AG04449 (cell line): ENCODE data around the gene TBL1X.

ENCODE experiments used
- CTCF ChIA-PET: fragments of 350-600 bp; formaldehyde crosslinking; extraction: SDS; loops from one replicate; lab custom pipeline; 2021; ENCODE audit warnings: antibody characterized with exemption; lab: Yijun Ruan, JAX
- POLR2A ChIA-PET: fragments of 400-600, 350-600 bp; formaldehyde crosslinking; extraction: SDS; loops from one replicate; lab custom pipeline; 2020; ENCODE audit warnings: antibody characterized with exemption, inconsistent platforms; lab: Yijun Ruan, JAX
- DNase-seq: peaks from one replicate; pipeline ENCODE4 v3.0.0-alpha.2; 2010; ENCODE audit warnings: low read depth, low spot score
- H3K4me3 ChIP-seq: 2 replicates; pipeline ENCODE4 v1.5.1; 2011; ENCODE audit warnings: low read depth, mild to moderate bottlenecking, control low read depth, low read length
- TF ChIP-seq, protein P1 (sequence below): IDR thresholded peaks from one replicate; pipeline ENCODE4 v1.5.1; 2011; ENCODE audit warnings: mild to moderate bottlenecking, moderate library complexity, low read length, control low read depth, inconsistent platforms; ENCODE audit not compliant: insufficient read depth; ENCODE audit errors: missing control alignments

The TBL1X gene

DNA sequence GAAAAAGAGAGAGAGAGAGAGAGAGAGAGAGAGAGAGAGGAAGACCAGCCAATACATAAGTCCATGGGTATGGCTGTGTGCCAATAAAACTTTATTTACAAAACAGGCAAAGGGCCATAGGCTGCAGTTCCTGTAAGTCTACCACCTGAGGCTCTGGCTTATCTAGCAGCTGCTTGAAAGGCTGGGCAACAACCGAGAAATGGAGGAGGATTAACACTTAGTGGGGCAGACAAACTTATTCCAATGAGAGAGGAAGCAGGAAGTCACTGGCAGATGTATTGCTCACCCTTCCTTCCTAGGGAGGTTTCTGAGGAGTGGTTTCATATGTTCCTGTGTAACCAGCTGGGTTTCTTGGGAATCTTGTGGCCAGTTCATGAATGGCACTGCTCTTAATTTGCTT is 305.5 kb downstream of the TBL1X start:
- ChIA-PET CTCF (no interaction called here), POLR2A (no interaction called here)
- no peak for DNase-seq
- TF ChIP-seq, protein P1, sequence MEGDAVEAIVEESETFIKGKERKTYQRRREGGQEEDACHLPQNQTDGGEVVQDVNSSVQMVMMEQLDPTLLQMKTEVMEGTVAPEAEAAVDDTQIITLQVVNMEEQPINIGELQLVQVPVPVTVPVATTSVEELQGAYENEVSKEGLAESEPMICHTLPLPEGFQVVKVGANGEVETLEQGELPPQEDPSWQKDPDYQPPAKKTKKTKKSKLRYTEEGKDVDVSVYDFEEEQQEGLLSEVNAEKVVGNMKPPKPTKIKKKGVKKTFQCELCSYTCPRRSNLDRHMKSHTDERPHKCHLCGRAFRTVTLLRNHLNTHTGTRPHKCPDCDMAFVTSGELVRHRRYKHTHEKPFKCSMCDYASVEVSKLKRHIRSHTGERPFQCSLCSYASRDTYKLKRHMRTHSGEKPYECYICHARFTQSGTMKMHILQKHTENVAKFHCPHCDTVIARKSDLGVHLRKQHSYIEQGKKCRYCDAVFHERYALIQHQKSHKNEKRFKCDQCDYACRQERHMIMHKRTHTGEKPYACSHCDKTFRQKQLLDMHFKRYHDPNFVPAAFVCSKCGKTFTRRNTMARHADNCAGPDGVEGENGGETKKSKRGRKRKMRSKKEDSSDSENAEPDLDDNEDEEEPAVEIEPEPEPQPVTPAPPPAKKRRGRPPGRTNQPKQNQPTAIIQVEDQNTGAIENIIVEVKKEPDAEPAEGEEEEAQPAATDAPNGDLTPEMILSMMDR = no peak
- no peak overlapping the region for H3K4me3 ChIP-seq

DNA sequence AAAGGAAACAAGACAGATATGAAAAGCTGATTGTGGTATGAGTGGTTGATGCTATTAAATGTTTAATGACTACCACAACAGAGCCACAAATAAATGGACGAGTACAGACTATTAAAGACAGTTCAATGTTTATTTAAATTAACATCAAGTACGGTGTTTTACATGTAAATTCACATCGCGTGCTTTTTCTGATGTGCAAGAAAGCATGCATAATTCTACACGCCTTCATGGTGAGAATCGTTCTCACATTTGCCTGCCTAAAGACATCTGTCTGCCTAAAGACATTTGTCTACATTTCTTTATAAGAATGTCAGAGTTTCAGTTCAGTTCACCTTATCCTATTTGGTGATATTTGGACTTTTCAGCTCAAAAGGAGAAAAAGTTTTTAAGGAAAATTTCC is 308.1 kb downstream of the TBL1X start:
- ChIA-PET CTCF (no interaction called here), POLR2A (no interaction called here)

DNA sequence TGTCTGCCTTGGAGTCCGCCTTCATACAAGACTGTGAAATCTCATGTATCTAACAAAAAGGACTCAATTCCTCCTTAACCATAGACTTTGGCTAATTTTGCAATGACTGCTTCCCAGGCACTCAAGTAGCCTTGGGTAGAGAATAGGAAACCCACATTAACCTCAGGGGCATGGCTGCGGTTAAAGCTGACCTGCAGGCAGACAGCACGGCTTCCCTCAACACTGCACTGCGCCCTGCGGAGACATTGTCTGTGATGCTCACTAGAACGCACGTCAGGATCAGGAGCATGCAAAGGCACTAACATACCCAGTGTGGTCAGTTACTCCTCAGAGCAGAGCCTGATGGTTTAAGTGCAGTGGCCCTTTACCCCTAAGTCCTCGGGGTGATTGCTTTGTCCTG is 311.1 kb downstream of the TBL1X start:
- POLR2A ChIA-PET = no interaction called here
- DNase-seq = no peak
- H3K4me3 ChIP-seq = no peak overlapping the region
- TF ChIP-seq, protein P1 = no peak
- CTCF ChIA-PET = no interaction called here

More for the DNA sequence above, 308.1 kb downstream of the TBL1X start:
- H3K4me3 ChIP-seq = no peak overlapping the region
- TF ChIP-seq, protein P1 = no peak
- no peak for DNase-seq

DNA sequence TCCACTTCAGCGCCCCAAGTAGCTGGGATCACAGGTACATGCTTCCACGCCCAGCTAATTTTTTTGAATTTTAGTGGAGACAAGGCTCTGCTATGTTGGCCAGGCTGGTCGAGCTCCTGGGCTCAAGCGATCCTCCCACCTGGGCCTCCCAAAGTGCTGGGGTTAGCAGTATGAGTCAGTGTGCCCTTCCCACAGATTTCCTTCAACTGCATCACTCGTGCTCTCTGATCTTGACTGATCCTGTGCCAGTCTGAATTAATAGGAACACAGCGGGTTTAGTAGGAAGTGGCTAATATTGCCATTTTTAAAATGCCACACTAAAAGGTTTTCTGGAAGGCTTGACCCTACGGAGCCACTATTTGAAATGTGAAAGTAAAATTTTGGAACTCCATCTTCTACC is 317.1 kb downstream of the TBL1X start:
- ChIA-PET POLR2A (no interaction called here), CTCF (interaction anchor here (1.4 kb wide), 1 partner anchor 337 kb away, joined by 4 read pairs; no protein-coding TSS in a partner anchor)
- DNase-seq = no peak
- TF ChIP-seq, protein P1 = no peak
- H3K4me3 ChIP-seq = no peak overlapping the region

DNA sequence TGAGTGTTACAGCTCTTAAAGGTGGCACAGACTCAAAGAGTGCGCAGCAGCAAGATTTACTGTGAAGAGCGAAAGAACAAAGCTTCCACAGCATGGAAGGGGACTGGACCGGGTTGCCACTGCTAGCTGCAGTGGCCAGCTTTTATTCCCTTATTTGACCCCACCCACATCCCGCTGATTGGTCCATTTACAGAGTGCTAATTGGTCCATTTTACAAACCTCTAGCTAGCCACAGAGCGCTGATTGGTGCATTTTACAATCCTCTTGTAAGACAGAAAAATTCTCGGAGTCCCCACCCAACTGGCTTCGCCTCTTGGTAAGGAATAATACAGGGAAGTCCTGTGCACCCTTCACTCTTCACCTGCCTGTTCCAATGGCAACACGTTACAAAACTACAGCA is 319.5 kb downstream of the TBL1X start:
- POLR2A ChIA-PET = no interaction called here
- CTCF ChIA-PET = no interaction called here
- no peak overlapping the region for H3K4me3 ChIP-seq
- no peak for DNase-seq
- TF ChIP-seq, protein P1 = no peak

DNA sequence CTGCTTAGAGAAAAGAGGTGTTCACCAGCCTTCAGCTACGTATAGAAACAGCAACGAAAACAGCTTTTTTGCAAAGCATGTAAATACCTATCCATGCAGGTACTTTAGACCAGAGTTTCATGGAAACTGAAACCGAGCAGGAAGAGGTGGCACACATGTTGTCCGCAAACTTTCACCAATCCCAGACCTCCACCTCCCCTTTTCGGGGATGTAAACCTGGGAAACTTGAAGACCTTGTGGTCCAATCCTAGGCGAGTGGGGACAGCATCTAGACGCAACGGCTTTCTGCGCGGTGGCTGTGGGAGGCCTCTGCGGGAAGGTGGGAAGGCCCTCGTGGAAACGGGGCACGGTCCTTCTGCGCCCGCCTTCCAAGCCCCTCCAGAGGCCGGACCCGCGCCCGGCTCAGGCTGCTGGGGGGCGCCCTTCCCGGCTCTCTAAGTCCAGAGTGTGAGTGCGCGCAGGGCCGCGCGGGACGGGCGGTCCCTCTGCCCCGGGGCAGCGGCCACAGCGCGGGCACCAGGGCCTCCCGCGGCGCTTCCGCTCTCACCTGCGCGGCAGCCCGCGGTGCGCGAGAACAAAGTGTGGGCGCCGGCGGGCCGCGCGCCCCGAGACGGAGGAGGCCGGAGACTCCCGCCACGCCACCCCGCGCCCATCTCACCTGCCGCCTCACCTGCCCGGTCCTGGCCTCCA is 320.5 kb downstream of the TBL1X start:
- ChIA-PET POLR2A (no interaction called here), CTCF (no interaction called here)
- H3K4me3 ChIP-seq = no peak overlapping the region; the same call in 1 of the 2 replicates
- TF ChIP-seq, protein P1 = no peak
- no peak for DNase-seq
